ENCODE measurements around the gene PSMD1.

PSMD1 gene

GRCh38 chr2:231093933-231094332 is 37.3 kb downstream of the PSMD1 start:
- TF ChIP-seq REPIN1 (tag by site-specific recombination; IDR thresholded peaks at IDR 0.05; ENCODE audit: low read depth) = no peak
- no peak for TF ChIP-seq OVOL3 (tag by site-specific recombination; IDR thresholded peaks at IDR 0.05)
- TF ChIP-seq ZNF10 (tag by site-specific recombination; IDR thresholded peaks at IDR 0.05) = no peak
- no peak for TF ChIP-seq ELK4 (IDR thresholded peaks at IDR 0.05; ENCODE audit: borderline replicate concordance, low read depth, low read length)
- TF ChIP-seq SCRT2 (tag by site-specific recombination; IDR thresholded peaks at IDR 0.05) = 0 out of 2 replicates have a peak, but pooled peaks have one; percentile 9
- peaks cover 0 to 78% of the 10 kb centered on the region in 2 experiments for H3K36me3 ChIP-seq (ENCODE audit: control insufficient read depth in 2 of 2, insufficient read depth in 1 of 2, low read length in 2 of 2)
- ChIA-PET POLR2A (interaction anchor here (0.6 kb wide), 1 partner anchor 1469 kb away, joined by 3 read pairs; no protein-coding TSS in a partner anchor), CTCF (interaction anchor here (1.2 kb wide), 1 partner anchor 10 kb away, joined by 6 read pairs; no protein-coding TSS in a partner anchor)
- no peaks in the 10 kb centered on the region for H3K4me1 ChIP-seq (ENCODE audit: control insufficient read depth, insufficient read depth, low read length)
- H3K4me3 ChIP-seq (ENCODE audit: low read depth, low read length) = no peak overlapping the region
- no peak overlapping the region for H3K27ac ChIP-seq (ENCODE audit: extremely low read depth, low read depth, low read length)
- no peaks in the 10 kb centered on the region for H3K9me3 ChIP-seq (ENCODE audit: control insufficient read depth, insufficient read depth, low read depth, low read length)

DNA sequence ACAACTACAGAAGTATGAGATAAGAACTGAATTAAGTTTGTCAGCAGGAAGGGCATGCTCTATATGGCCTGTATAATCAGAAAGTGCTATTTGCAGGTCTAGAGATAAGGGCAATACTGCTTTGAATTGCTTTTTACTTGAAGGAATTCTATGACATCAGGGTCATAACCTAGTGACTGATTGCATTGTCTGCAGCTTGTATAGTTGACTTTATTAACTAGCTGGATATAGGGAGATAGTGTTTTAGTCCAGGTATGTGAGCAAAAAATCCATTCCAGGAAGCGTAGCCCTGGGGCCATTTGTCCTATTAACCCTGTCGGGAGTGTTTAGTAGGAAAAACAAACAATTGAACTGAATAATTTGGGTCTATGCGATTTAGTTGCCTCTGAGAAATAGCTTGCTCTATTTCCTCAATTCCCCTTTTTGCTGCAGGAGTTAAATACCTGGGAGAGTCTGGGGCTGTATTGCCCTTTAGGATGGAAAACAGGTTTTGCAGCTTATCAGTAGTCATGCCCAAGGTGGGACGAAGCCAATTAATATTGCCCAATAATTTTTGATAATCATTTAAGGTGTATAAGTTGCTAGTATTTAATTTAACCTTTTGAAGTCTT is 38.2 kb downstream of the PSMD1 start:
- CTCF ChIA-PET = interaction anchor here (0.7 to 1.2 kb wide), 3 partner anchors 10 to 97 kb away, joined by 3 to 6 read pairs (median 4); no protein-coding TSS in a partner anchor
- Histone ChIP-seq H3K4me1 (ENCODE audit: control insufficient read depth, insufficient read depth, low read length) (no peaks in the 10 kb centered on the region), H3K36me3 (ENCODE audit: control insufficient read depth in 2 of 2, insufficient read depth in 1 of 2, low read length in 2 of 2) (peaks cover 0 to 79% of the 10 kb centered on the region in 2 experiments), H3K9me3 (ENCODE audit: control insufficient read depth, insufficient read depth, low read depth, low read length) (no peaks in the 10 kb centered on the region), H3K27ac (ENCODE audit: extremely low read depth, low read depth, low read length) (no peak overlapping the region), H3K4me3 (ENCODE audit: low read depth, low read length) (no peak overlapping the region)
- POLR2A ChIA-PET = no interaction called here
- TF ChIP-seq TCF7L2 (IDR thresholded peaks at IDR 0.05; ENCODE audit: borderline replicate concordance, low read depth, low read length) = peak; percentile 77
- no peak for TF ChIP-seq REST (tag by site-specific recombination; IDR thresholded peaks at IDR 0.05)
- TF ChIP-seq ZXDB (tag by site-specific recombination; IDR thresholded peaks at IDR 0.05) = no peak
- TF ChIP-seq ZNF239 (tag by site-specific recombination; IDR thresholded peaks at IDR 0.05) = no peak
- TF ChIP-seq ZNF148 (tag by site-specific recombination; IDR thresholded peaks at IDR 0.05; ENCODE audit: borderline replicate concordance) = no peak
- TF ChIP-seq, protein P1, sequence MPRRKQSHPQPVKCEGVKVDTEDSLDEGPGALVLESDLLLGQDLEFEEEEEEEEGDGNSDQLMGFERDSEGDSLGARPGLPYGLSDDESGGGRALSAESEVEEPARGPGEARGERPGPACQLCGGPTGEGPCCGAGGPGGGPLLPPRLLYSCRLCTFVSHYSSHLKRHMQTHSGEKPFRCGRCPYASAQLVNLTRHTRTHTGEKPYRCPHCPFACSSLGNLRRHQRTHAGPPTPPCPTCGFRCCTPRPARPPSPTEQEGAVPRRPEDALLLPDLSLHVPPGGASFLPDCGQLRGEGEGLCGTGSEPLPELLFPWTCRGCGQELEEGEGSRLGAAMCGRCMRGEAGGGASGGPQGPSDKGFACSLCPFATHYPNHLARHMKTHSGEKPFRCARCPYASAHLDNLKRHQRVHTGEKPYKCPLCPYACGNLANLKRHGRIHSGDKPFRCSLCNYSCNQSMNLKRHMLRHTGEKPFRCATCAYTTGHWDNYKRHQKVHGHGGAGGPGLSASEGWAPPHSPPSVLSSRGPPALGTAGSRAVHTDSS (tag by site-specific recombination; IDR thresholded peaks at IDR 0.05) = no peak
- TF ChIP-seq ZNF548 (tag by site-specific recombination; IDR thresholded peaks at IDR 0.05) = no peak
- TF ChIP-seq PBX3 (CRISPR knock-in tag; IDR thresholded peaks at IDR 0.05) = no peak
- no peak for TF ChIP-seq ZNF768 (tag by site-specific recombination; IDR thresholded peaks at IDR 0.05)
- TF ChIP-seq ZNF843 (tag by site-specific recombination; IDR thresholded peaks at IDR 0.05) = no peak
- no peak for TF ChIP-seq ZFP37 (tag by site-specific recombination; IDR thresholded peaks at IDR 0.05)
- peak; percentile 83; the same call in 1 of the 2 replicates for TF ChIP-seq TRIM28 (IDR thresholded peaks at IDR 0.05; ENCODE audit: borderline replicate concordance, low read length)
- no peak for TF ChIP-seq ZNF266 (tag by site-specific recombination; IDR thresholded peaks at IDR 0.05; ENCODE audit: low read depth)
- TF ChIP-seq ZNF530 (tag by site-specific recombination; IDR thresholded peaks at IDR 0.05; ENCODE audit: low read depth) = no peak
- TF ChIP-seq SETDB1 (IDR thresholded peaks at IDR 0.05; ENCODE audit: insufficient read length, low read length) = peak; percentile 71
- TF ChIP-seq, protein P2, sequence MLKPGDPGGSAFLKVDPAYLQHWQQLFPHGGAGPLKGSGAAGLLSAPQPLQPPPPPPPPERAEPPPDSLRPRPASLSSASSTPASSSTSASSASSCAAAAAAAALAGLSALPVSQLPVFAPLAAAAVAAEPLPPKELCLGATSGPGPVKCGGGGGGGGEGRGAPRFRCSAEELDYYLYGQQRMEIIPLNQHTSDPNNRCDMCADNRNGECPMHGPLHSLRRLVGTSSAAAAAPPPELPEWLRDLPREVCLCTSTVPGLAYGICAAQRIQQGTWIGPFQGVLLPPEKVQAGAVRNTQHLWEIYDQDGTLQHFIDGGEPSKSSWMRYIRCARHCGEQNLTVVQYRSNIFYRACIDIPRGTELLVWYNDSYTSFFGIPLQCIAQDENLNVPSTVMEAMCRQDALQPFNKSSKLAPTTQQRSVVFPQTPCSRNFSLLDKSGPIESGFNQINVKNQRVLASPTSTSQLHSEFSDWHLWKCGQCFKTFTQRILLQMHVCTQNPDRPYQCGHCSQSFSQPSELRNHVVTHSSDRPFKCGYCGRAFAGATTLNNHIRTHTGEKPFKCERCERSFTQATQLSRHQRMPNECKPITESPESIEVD (tag by site-specific recombination; IDR thresholded peaks at IDR 0.05) = peak; percentile 52
